H1 (cell line): ENCODE measurements around the gene TLE3. TPM values are rescaled to one million over a fixed set of nuclear protein-coding genes. Genes with fewer than 3 reads are reported as not detected.

Experiments used
- CTCF ChIA-PET: fragments of 300-600 bp; sonication (Branson Sonifier 250); formaldehyde crosslinking; loops from one replicate; lab custom pipeline; 2021; ENCODE audit not compliant: partially characterized antibody; lab: Charles Lee
- POLR2A ChIA-PET: fragments of 300-600 bp; sonication (Branson Sonifier 250); formaldehyde crosslinking; loops from one replicate; lab custom pipeline; 2021; ENCODE audit warnings: inconsistent platforms; ENCODE audit not compliant: partially characterized antibody; lab: Charles Lee
- DNase-seq, 2 experiments: peaks; one replicate each; pipeline versions ENCODE4 v3.0.0 to v3.0.0-alpha.2; 2010 to 2022; ENCODE audit warnings: low spot score in 2 of 2, low read depth in 1 of 2, mixed read lengths in 1 of 2
- FAIRE-seq: peaks from 2 replicates; lab custom pipeline; 2011; peaks lifted over from hg19 to GRCh38; lab: Jason Lieb, UNC
- H2AFZ ChIP-seq: 2 replicates; pipeline ENCODE4 v1.8.1; 2012; ENCODE audit warnings: low read length, inconsistent platforms
- H2AK5ac ChIP-seq: 2 replicates; pipeline ENCODE4 v1.6.1; 2013; ENCODE audit warnings: low read depth, low read length
- H2BK120ac ChIP-seq: replicated peaks from 2 replicates; pipeline ENCODE3; 2013; ENCODE audit warnings: low read depth, low read length, inconsistent platforms
- H2BK12ac ChIP-seq: 2 replicates; pipeline ENCODE4 v1.6.1; 2013; ENCODE audit warnings: low read depth, low read length
- H2BK15ac ChIP-seq: 2 replicates; pipeline ENCODE4 v1.6.1; 2013; ENCODE audit warnings: low read length
- H2BK20ac ChIP-seq: 2 replicates; pipeline ENCODE4 v1.6.1; 2013; ENCODE audit warnings: low read length
- H2BK5ac ChIP-seq: 2 replicates; pipeline ENCODE4 v1.6.1; 2013; ENCODE audit warnings: low read depth, low read length
- H3K14ac ChIP-seq: 2 replicates; pipeline ENCODE4 v1.6.1; 2013; ENCODE audit warnings: inconsistent platforms; ENCODE audit not compliant: insufficient read length
- H3K18ac ChIP-seq: 2 replicates; pipeline ENCODE4 v1.6.1; 2013; ENCODE audit warnings: low read length; ENCODE audit errors: extremely low read depth
- H3K23ac ChIP-seq: 2 replicates; pipeline ENCODE4 v1.6.1; 2013; ENCODE audit warnings: inconsistent platforms; ENCODE audit not compliant: insufficient read length
- H3K23me2 ChIP-seq: 2 replicates; pipeline ENCODE4 v1.6.1; 2013; ENCODE audit warnings: low read depth, low read length
- H3K27ac ChIP-seq: 2 replicates; pipeline ENCODE4 v1.6.1; 2011; ENCODE audit warnings: low read depth, low read length, inconsistent platforms
- H3K27me3 ChIP-seq, 4 experiments: replicated peaks in 1 of 4; 1 replicate in 1 of 4; 2 replicates in 3 of 4; pipeline versions ENCODE4 v1.6.1 to v1.8.1; 2011 to 2013; ENCODE audit warnings: low read length in 3 of 4, mild to moderate bottlenecking in 3 of 4, inconsistent platforms in 2 of 4, mixed read lengths in 2 of 4, moderate library complexity in 1 of 4; ENCODE audit not compliant: control insufficient read depth in 3 of 4, insufficient read depth in 3 of 4; ENCODE audit errors: extremely low read depth in 1 of 4
- H3K36me3 ChIP-seq, 4 experiments: 2 replicates each; pipeline versions ENCODE4 v1.6.1 to v1.8.1; 2011 to 2013; ENCODE audit warnings: mild to moderate bottlenecking in 4 of 4, low read length in 3 of 4, moderate library complexity in 2 of 4, control low read depth in 1 of 4, inconsistent platforms in 1 of 4; ENCODE audit not compliant: insufficient read depth in 4 of 4, control insufficient read depth in 2 of 4
- H3K4ac ChIP-seq: replicated peaks from 2 replicates; pipeline ENCODE3; 2013; ENCODE audit warnings: low read length, low read depth, mixed read lengths, inconsistent platforms; ENCODE audit not compliant: insufficient read length
- H3K4me1 ChIP-seq, 4 experiments: replicated peaks in 1 of 4; 1 replicate in 1 of 4; 2 replicates in 3 of 4; pipeline versions ENCODE4 v1.6.1 to v1.8.1; 2011 to 2013; ENCODE audit warnings: low read length in 3 of 4, inconsistent platforms in 2 of 4, mixed read lengths in 1 of 4; ENCODE audit not compliant: insufficient read depth in 4 of 4, control insufficient read depth in 3 of 4
- H3K4me2 ChIP-seq, 2 experiments: 2 replicates each; pipeline versions ENCODE4 v1.6.1 to v1.8.1; 2011 to 2013; ENCODE audit warnings: low read depth in 2 of 2, low read length in 2 of 2, control low read depth in 1 of 2, inconsistent platforms in 1 of 2, mild to moderate bottlenecking in 1 of 2; ENCODE audit not compliant: insufficient read depth in 1 of 2
- H3K4me3 ChIP-seq, 4 experiments: fragments of 200-600, 300-600 bp in 1 of 4; sonication (generic), shearing (Covaris generic), sonication (Bioruptor Twin) in 1 of 4; 2 replicates each; pipeline versions ENCODE4 v1.5.1 to v1.8.1; 2011 to 2016; ENCODE audit warnings: low read length in 4 of 4, low read depth in 3 of 4, control low read depth in 2 of 4, inconsistent platforms in 2 of 4, mild to moderate bottlenecking in 2 of 4, mixed read lengths in 1 of 4, moderate library complexity in 1 of 4; ENCODE audit not compliant: insufficient read depth in 2 of 4; ENCODE audit errors: extremely low read depth in 1 of 4
- H3K56ac ChIP-seq: replicated peaks from 2 replicates; pipeline ENCODE3; 2013; ENCODE audit warnings: low read depth, mild to moderate bottlenecking, mixed read lengths, low read length, inconsistent platforms; ENCODE audit not compliant: insufficient read length
- H3K79me1 ChIP-seq: 2 replicates; pipeline ENCODE4 v1.6.1; 2013; ENCODE audit warnings: low read depth, low read length, control low read depth
- H3K79me2 ChIP-seq, 2 experiments: 2 replicates each; pipeline versions ENCODE4 v1.6.1 to v1.8.1; 2012 to 2013; ENCODE audit warnings: low read length in 2 of 2, mild to moderate bottlenecking in 2 of 2, inconsistent platforms in 1 of 2; ENCODE audit not compliant: insufficient read depth in 2 of 2, control insufficient read depth in 1 of 2
- H3K9ac ChIP-seq, 4 experiments: replicated peaks in 1 of 4; 1 replicate in 1 of 4; 2 replicates in 3 of 4; pipeline versions ENCODE4 v1.6.1 to v1.8.1; 2011 to 2013; ENCODE audit warnings: low read depth in 3 of 4, low read length in 3 of 4, control low read depth in 2 of 4, mild to moderate bottlenecking in 2 of 4, moderate library complexity in 2 of 4, inconsistent platforms in 1 of 4; ENCODE audit errors: extremely low read depth in 1 of 4
- H3K9me3 ChIP-seq, 2 experiments: 2 replicates each; pipeline versions ENCODE4 v1.6.1 to v1.8.1; 2012 to 2013; ENCODE audit warnings: mild to moderate bottlenecking in 2 of 2, moderate library complexity in 2 of 2, control low read depth in 1 of 2, inconsistent platforms in 1 of 2, low read depth in 1 of 2, low read length in 1 of 2, mixed read lengths in 1 of 2; ENCODE audit not compliant: insufficient read depth in 2 of 2
- H4K20me1 ChIP-seq, 2 experiments: replicated peaks in 1 of 2; 2 replicates each; pipeline versions ENCODE3 to v1.8.1; 2011 to 2013; ENCODE audit warnings: inconsistent platforms in 2 of 2, low read length in 2 of 2, mild to moderate bottlenecking in 1 of 2; ENCODE audit not compliant: insufficient read depth in 2 of 2, control insufficient read depth in 1 of 2
- H4K5ac ChIP-seq: 2 replicates; pipeline ENCODE4 v1.6.1; 2013; ENCODE audit warnings: low read length, low read depth, mixed read lengths, inconsistent platforms; ENCODE audit not compliant: insufficient read length
- H4K8ac ChIP-seq: 2 replicates; pipeline ENCODE4 v1.8.0; 2013; ENCODE audit warnings: mild to moderate bottlenecking, moderate library complexity, low read length, inconsistent platforms; ENCODE audit not compliant: insufficient read depth; ENCODE audit errors: extremely low read depth
- H4K91ac ChIP-seq: replicated peaks from 2 replicates; pipeline ENCODE3; 2013; ENCODE audit warnings: low read length, mixed read lengths, inconsistent platforms; ENCODE audit not compliant: insufficient read length
- BCL11A ChIP-seq, 2 experiments: IDR thresholded peaks; one replicate each; pipeline ENCODE4 v1.6.1; 2011; ENCODE audit warnings: low read depth in 2 of 2, low read length in 2 of 2, mild to moderate bottlenecking in 2 of 2
- EZH2 ChIP-seq: fragments of 200-600 bp; sonication (generic); IDR thresholded peaks from 2 replicates; pipeline ENCODE4 v1.7.1; 2012; ENCODE audit warnings: low read depth, mild to moderate bottlenecking, moderate library complexity, low read length, inconsistent platforms; ENCODE audit not compliant: severe bottlenecking
- GTF2F1 ChIP-seq: IDR thresholded peaks from 2 replicates; pipeline ENCODE4 v1.6.1; 2012; ENCODE audit warnings: low read depth, low read length, improper control_type of control experiment, borderline replicate concordance
- JUND ChIP-seq: IDR thresholded peaks from 2 replicates; pipeline ENCODE4 v1.6.1; 2011; ENCODE audit warnings: mild to moderate bottlenecking, improper control_type of control experiment, low read length
- POU5F1 ChIP-seq: IDR thresholded peaks from 2 replicates; pipeline ENCODE4 v1.6.1; 2011; ENCODE audit warnings: low read depth, mild to moderate bottlenecking, low read length, moderate library complexity
- RAD21 ChIP-seq, 2 experiments: IDR thresholded peaks in 1 of 2; conservative IDR thresholded peaks in 1 of 2; 2 replicates each; pipeline ENCODE4 v1.6.1; 2011; ENCODE audit warnings: low read depth in 2 of 2, low read length in 2 of 2, improper control_type of control experiment in 1 of 2, inconsistent platforms in 1 of 2, mild to moderate bottlenecking in 1 of 2, moderate library complexity in 1 of 2
- RXRA ChIP-seq: IDR thresholded peaks from 2 replicates; pipeline ENCODE4 v1.6.1; 2011; ENCODE audit warnings: low read depth, mild to moderate bottlenecking, low read length, moderate library complexity; ENCODE audit not compliant: insufficient read depth
- WGBS, 2 experiments: shearing (Covaris generic) in 1 of 2; methylation state at CpG; one replicate each; pipeline versions ENCODE4 v1.1.6 to v1.1.7; 2013 to 2015; ENCODE audit warnings: low lambda C conversion rate in 2 of 2, mixed read lengths in 2 of 2, inconsistent platforms in 1 of 2, low coverage in 1 of 2, missing lambda C conversion rate in 1 of 2; ENCODE audit not compliant: insufficient replicate concordance in 2 of 2, insufficient coverage in 1 of 2, insufficient read length in 1 of 2; ENCODE audit errors: extremely low coverage in 1 of 2, missing lambda C conversion rate in 1 of 2; 5-methylcytosine and 5-hydroxymethylcytosine counted together
- polyA plus RNA-seq, 7 experiments: library from polyadenylated mRNA; depleted of rRNA in 3 of 7; stranded (reverse) in 5 of 7; unstranded in 2 of 7; fragments of >200 nt in 5 of 7; fragments of 200-250 nt in 2 of 7; gene quantifications; 1 replicate in 5 of 7; 2 replicates in 1 of 7; 4 replicates in 1 of 7; pipeline versions ENCODE4 v1.2.1 to v1.2.3, GENCODE V29; 2011 to 2013; ENCODE audit warnings: missing spikeins in 2 of 7, mixed read lengths in 2 of 7
- total RNA-seq: library from RNA; stranded (reverse); fragmentation: NEBNext Ultra II Directional; extraction: Animal tissue kit (Norgen Biotek cat#: 25700); gene quantifications from 2 replicates; pipeline ENCODE4 v1.2.1, GENCODE V29; 2021
- TF ChIP-seq, protein P1 (sequence below): IDR thresholded peaks from 2 replicates; pipeline ENCODE4 v1.6.1; 2012; ENCODE audit warnings: inconsistent platforms

TLE3 gene
- total and polyA plus RNA-seq, 2 of the 8 experiments (the other 6 are each of a cell fraction or from before 2014, with no cell fraction given): 25.1 to 61.2 TPM

DNA sequence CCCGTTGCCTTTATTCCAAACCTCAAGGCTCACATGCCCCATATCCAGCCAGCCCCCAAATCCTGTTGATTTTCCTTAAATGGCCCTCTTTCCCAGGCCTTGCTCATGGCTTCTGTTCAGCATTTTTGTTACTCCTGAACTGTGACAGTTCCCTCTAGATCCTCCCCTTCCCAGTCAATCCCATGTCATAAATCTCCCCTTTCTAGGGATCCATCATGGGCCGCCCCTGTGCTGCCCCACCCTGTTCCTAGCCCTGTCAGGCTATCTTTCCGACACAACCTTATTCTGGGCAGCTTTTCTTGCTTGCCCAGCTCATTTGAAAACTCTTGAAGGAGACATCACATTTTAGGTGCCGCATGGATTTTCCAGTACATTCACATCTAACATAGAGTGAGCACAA lies 84.8 kb downstream of the TLE3 start:
- POLR2A ChIA-PET: no interaction called here
- H3K4ac ChIP-seq: no peak overlapping the region
- no peak for TF ChIP-seq BCL11A (IDR thresholded peaks at IDR 0.05; ENCODE audit: low read depth in 2 of 2, low read length in 2 of 2)
- TF ChIP-seq POU5F1: no peak
- TF ChIP-seq GTF2F1: no peak
- TF ChIP-seq RAD21 (IDR thresholded peaks at IDR 0.05 in 1 of 2, conservative IDR thresholded peaks at IDR 0.05 in 1 of 2; ENCODE audit: low read depth in 2 of 2, low read length in 2 of 2): no peak
- TF ChIP-seq EZH2: no peak
- TF ChIP-seq JUND: no peak
- TF ChIP-seq, protein P1, sequence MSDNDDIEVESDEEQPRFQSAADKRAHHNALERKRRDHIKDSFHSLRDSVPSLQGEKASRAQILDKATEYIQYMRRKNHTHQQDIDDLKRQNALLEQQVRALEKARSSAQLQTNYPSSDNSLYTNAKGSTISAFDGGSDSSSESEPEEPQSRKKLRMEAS: no peak
- TF ChIP-seq RXRA: no peak
- H2BK12ac ChIP-seq: no peak overlapping the region
- no peak overlapping the region for H2AFZ ChIP-seq
- no peaks in the 10 kb centered on the region for H3K36me3 ChIP-seq
- no peak overlapping the region for H2BK15ac ChIP-seq
- no peak overlapping the region for H2AK5ac ChIP-seq
- no peak for DNase-seq
- no peak overlapping the region for H3K4me3 ChIP-seq
- no peak overlapping the region for H3K23ac ChIP-seq
- no peak overlapping the region for H3K9ac ChIP-seq
- H3K4me1 ChIP-seq: peaks cover 0 to 22% (median 16%) of the 10 kb centered on the region in 4 experiments; a peak in 6 of 7 replicates
- H4K5ac ChIP-seq: no peak overlapping the region
- H4K91ac ChIP-seq: no peak overlapping the region
- H3K56ac ChIP-seq: no peak overlapping the region
- H3K14ac ChIP-seq: no peak overlapping the region
- H3K27me3 ChIP-seq: peaks cover 0 to 2% (median 0%) of the 10 kb centered on the region in 4 experiments; a peak in 2 of 7 replicates
- H2BK5ac ChIP-seq: no peak overlapping the region
- no peaks in the 10 kb centered on the region for H4K20me1 ChIP-seq
- FAIRE-seq: no peak
- no peaks in the 10 kb centered on the region for H3K79me2 ChIP-seq
- H3K23me2 ChIP-seq: no peaks in the 10 kb centered on the region
- H2BK120ac ChIP-seq: no peak overlapping the region
- CTCF ChIA-PET: interaction anchor here (1.2 kb wide), 1 partner anchor 85 kb away, joined by 3 read pairs; the partner anchor contains the start of gene TLE3
- no peak overlapping the region for H2BK20ac ChIP-seq
- H3K79me1 ChIP-seq: no peaks in the 10 kb centered on the region
- H3K27ac ChIP-seq: no peak overlapping the region
- H4K8ac ChIP-seq: no peak overlapping the region
- no peak overlapping the region for H3K18ac ChIP-seq
- no peak overlapping the region for H3K4me2 ChIP-seq
- no peaks in the 10 kb centered on the region for H3K9me3 ChIP-seq
- WGBS, 2 experiments: 91% methylated on average over 4 of the region's 4 CpGs; no CpG with 5 or more reads in 1 of the 2 experiments
